CD4-positive, alpha-beta T cell (primary cell): Measurements from ENCODE around the gene MAN1A1. TPM values are rescaled to one million over a fixed set of nuclear protein-coding genes. Genes with fewer than 3 reads are reported as not detected.

Source experiments
- ATAC-seq: fragments of 200-7000 bp; cut with Tn5 transposase; one replicate; pipeline ENCODE4 v1.10.0; 2022; ENCODE audit warnings: mild to moderate bottlenecking; ENCODE audit not compliant: poor library complexity
- CTCF ChIA-PET: fragments of 350-600 bp; sonication (Branson Sonifier 250); formaldehyde crosslinking; loops from one replicate; lab custom pipeline; 2021; ENCODE audit warnings: antibody characterized with exemption, inconsistent platforms; lab: Charles Lee
- POLR2A ChIA-PET: fragments of 350-600 bp; sonication (Branson Sonifier 250); formaldehyde crosslinking; loops from one replicate; lab custom pipeline; 2021; ENCODE audit warnings: antibody characterized with exemption, inconsistent platforms; lab: Charles Lee
- DNase-seq, 14 experiments: peaks; one replicate each; pipeline ENCODE4 v3.0.0-alpha.2; 2013 to 2020; ENCODE audit warnings: mixed read lengths in 2 of 14
- H3K27ac ChIP-seq, 2 donors: one replicate each; pipeline versions ENCODE4 v1.5.1 to v1.7.0; 2013; ENCODE audit warnings: low read length in 2 of 2, low read depth in 1 of 2, mild to moderate bottlenecking in 1 of 2
- H3K27me3 ChIP-seq, 2 experiments: 1 replicate in 1 of 2; 2 replicates in 1 of 2; pipeline versions ENCODE4 v1.6.1 to v1.7.0; 2013; ENCODE audit warnings: low read length in 2 of 2, control low read depth in 1 of 2, mild to moderate bottlenecking in 1 of 2, moderate library complexity in 1 of 2; ENCODE audit not compliant: insufficient read depth in 2 of 2, control insufficient read depth in 1 of 2
- H3K36me3 ChIP-seq: one replicate; pipeline ENCODE4 v1.6.1; 2013; ENCODE audit warnings: low read length, control low read depth; ENCODE audit not compliant: insufficient read depth
- H3K4me1 ChIP-seq: one replicate; pipeline ENCODE4 v1.6.1; 2013; ENCODE audit warnings: low read length, control low read depth; ENCODE audit not compliant: insufficient read depth
- H3K4me3 ChIP-seq: one replicate; pipeline ENCODE4 v1.5.1; 2013; ENCODE audit warnings: mild to moderate bottlenecking, low read length, moderate library complexity
- H3K9me3 ChIP-seq, 2 experiments: 1 replicate in 1 of 2; 2 replicates in 1 of 2; pipeline versions ENCODE4 v1.6.1 to v1.7.0; 2013; ENCODE audit warnings: low read length in 2 of 2, mild to moderate bottlenecking in 2 of 2, control low read depth in 1 of 2, moderate library complexity in 1 of 2; ENCODE audit not compliant: control insufficient read depth in 1 of 2, insufficient read depth in 1 of 2
- H3K27ac Mint-ChIP-seq: one replicate; pipeline ENCODE4 v1.8.0; 2020; ENCODE audit warnings: mixed read lengths
- H3K27me3 Mint-ChIP-seq: one replicate; pipeline ENCODE4 v1.8.0; 2021; ENCODE audit warnings: mixed read lengths
- H3K36me3 Mint-ChIP-seq: one replicate; pipeline ENCODE4 v1.8.0; 2021; ENCODE audit warnings: low read depth, mixed read lengths
- H3K4me1 Mint-ChIP-seq: one replicate; pipeline ENCODE4 v1.8.0; 2021; ENCODE audit warnings: low read depth, mixed read lengths
- H3K4me3 Mint-ChIP-seq: one replicate; pipeline ENCODE4 v1.8.0; 2020; ENCODE audit warnings: mild to moderate bottlenecking, mixed read lengths
- H3K9me3 Mint-ChIP-seq: one replicate; pipeline ENCODE4 v1.8.0; 2020; ENCODE audit warnings: mixed read lengths
- CTCF ChIP-seq: fragments of 200-600 bp; IDR thresholded peaks from one replicate; pipeline ENCODE4 v1.8.0; 2022; ENCODE audit warnings: antibody characterized with exemption, mild to moderate bottlenecking
- intact Hi-C, 2 experiments: fragments of 100-400 bp; cut with DNase I in 1 of 2; cut with micrococcal nuclease in 1 of 2; formaldehyde crosslinking; loops; one replicate each; pipeline versions ENCODE4 v1.15.1 to v1.9.0; 2023 to 2025; cut with DNase I, micrococcal nuclease
- total RNA-seq, 174 experiments: library from RNA in 2 of 174; stranded (reverse) in 2 of 174; gene quantifications; one replicate each; pipeline ENCODE4 v1.2.3 and lab custom pipeline; 2021 to 2026

Gene MAN1A1
- total RNA-seq, 2 experiments from 2014 or later = 4.5 to 4.9 TPM

- no peak for TF ChIP-seq CTCF
- H3K36me3 Mint-ChIP-seq = no peaks in the 10 kb centered on the region
- DNase-seq (no peak), ATAC-seq (no peak)
- intact Hi-C loops = no loop called here
- H3K27me3 Mint-ChIP-seq = no peaks in the 10 kb centered on the region
- no peaks in the 10 kb centered on the region for H3K27me3 ChIP-seq
- CTCF ChIA-PET = no interaction called here
- no peaks in the 10 kb centered on the region for H3K36me3 ChIP-seq
- H3K4me3 ChIP-seq = no peak overlapping the region
- no peak overlapping the region for H3K27ac ChIP-seq
- H3K27ac Mint-ChIP-seq = no peak overlapping the region
- H3K9me3 ChIP-seq = no peaks in the 10 kb centered on the region
- no peak overlapping the region for H3K4me3 Mint-ChIP-seq
- no peaks in the 10 kb centered on the region for H3K4me1 ChIP-seq
- POLR2A ChIA-PET = no interaction called here
- no peaks in the 10 kb centered on the region for H3K4me1 Mint-ChIP-seq
- no peaks in the 10 kb centered on the region for H3K9me3 Mint-ChIP-seq
Measured at GRCh38 chr6:119174085-119174445, 175.5 kb downstream of the MAN1A1 start.

- no peak overlapping the region for H3K4me3 Mint-ChIP-seq
- no peaks in the 10 kb centered on the region for H3K27me3 ChIP-seq
- no peak overlapping the region for H3K27ac Mint-ChIP-seq
- DNase-seq (no peak), ATAC-seq (no peak)
- H3K36me3 Mint-ChIP-seq = no peaks in the 10 kb centered on the region
- H3K9me3 Mint-ChIP-seq = no peaks in the 10 kb centered on the region
- no peak for TF ChIP-seq CTCF
- H3K4me1 Mint-ChIP-seq = no peaks in the 10 kb centered on the region
- ChIA-PET CTCF (no interaction called here), POLR2A (no interaction called here)
- intact Hi-C loops = no loop called here
- no peaks in the 10 kb centered on the region for H3K9me3 ChIP-seq
- H3K36me3 ChIP-seq = no peaks in the 10 kb centered on the region
- no peaks in the 10 kb centered on the region for H3K27me3 Mint-ChIP-seq
- H3K4me1 ChIP-seq = no peaks in the 10 kb centered on the region
- H3K4me3 ChIP-seq = no peak overlapping the region
- no peak overlapping the region for H3K27ac ChIP-seq
Measured at GRCh38 chr6:119173249-119174084, 176.1 kb downstream of the MAN1A1 start.

- DNase-seq (no peak), ATAC-seq (no peak)
- H3K27ac Mint-ChIP-seq = no peak overlapping the region
- Histone ChIP-seq H3K36me3 (no peaks in the 10 kb centered on the region), H3K27me3 (no peaks in the 10 kb centered on the region), H3K4me1 (no peaks in the 10 kb centered on the region), H3K9me3 (no peaks in the 10 kb centered on the region), H3K27ac (no peak overlapping the region), H3K4me3 (no peak overlapping the region)
- no peaks in the 10 kb centered on the region for H3K27me3 Mint-ChIP-seq
- H3K36me3 Mint-ChIP-seq = no peaks in the 10 kb centered on the region
- H3K4me3 Mint-ChIP-seq = no peak overlapping the region
- intact Hi-C loops = no loop called here
- no peak for TF ChIP-seq CTCF
- no peaks in the 10 kb centered on the region for H3K9me3 Mint-ChIP-seq
- H3K4me1 Mint-ChIP-seq = no peaks in the 10 kb centered on the region
- ChIA-PET POLR2A (no interaction called here), CTCF (no interaction called here)
Measured at GRCh38 chr6:119172824-119173223, 176.7 kb downstream of the MAN1A1 start.
